Right hindlimb (tissue), 1 donor: ENCODE data around the gene PCGF5.
"Not testable (repeated sequence)": the region's sequence is repeated elsewhere in the genome, so short reads cannot be mapped to it uniquely, and the experiment has no call there.

Experiments used
- DNase-seq: peaks from one replicate; pipeline ENCODE4 v3.0.0-alpha.2; 2018

Gene PCGF5

DNA sequence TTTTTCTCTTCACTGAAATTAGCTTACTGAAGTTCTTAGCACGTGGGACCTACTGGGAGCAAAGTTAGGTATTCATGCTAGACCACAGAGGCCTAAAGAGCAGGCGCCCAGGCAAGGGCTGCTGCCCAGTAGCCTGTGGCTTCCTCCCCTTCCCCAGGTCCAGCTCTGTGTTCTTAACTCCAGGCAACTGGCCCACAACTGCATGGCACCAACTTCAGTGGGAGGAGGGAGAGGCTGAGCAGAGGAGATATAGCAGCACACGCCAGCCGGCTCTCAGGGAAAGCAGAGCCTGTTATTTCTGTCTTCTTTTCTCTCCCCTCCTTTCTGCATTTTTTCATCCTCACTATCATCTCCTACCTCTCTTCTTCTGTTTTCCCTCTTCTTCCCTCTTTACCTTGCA, 67.4 kb downstream of the PCGF5 start:
- DNase-seq = no peak

DNA sequence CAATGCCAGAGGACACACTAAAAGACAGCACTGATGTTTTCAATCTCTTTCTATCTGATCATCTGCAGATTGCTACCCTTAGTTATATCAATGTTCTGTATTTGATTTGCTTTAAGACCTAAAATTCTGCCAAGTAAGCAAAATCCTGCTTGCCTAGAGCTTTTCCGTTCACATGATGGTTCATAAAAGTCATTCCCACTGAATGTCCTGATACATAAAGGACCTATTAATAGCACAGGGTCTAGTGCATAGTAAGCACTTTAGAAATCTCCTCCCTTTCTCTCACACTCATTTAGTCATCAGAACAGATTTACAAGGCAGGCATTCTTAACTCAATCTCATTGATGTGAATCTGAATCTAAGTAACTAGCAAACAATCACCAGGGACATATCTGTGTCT, 68.8 kb downstream of the PCGF5 start:
- DNase-seq = no peak

GRCh38 chr10:91290607-91291006, 70.1 kb downstream of the PCGF5 start:
- DNase-seq = no peak

- DNase-seq = no peak
Observed at GRCh38 chr10:91294134-91294906, 73.9 kb downstream of the PCGF5 start.

- no peak for DNase-seq
Observed at GRCh38 chr10:91295346-91295745, 74.9 kb downstream of the PCGF5 start.

DNA sequence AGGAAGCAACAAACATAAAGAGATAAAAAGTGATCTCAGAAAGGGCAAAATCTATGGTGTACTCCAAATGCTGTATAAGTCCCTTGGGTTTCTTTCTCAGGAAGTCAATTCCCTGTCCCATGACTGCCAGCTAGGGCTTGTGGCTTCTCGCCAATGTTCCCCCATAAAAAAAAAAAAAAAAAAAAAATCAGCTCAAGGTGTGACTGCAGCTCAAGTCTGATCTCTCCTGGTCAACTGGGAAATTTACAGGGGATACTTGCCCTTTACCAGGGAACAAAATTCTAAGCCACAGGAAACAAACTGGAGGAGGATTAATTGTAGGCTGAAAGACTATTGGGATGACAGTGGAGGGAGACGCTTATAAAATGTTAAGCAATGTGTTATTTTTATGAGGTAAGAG, 76.0 kb downstream of the PCGF5 start:
- no peak for DNase-seq

DNA sequence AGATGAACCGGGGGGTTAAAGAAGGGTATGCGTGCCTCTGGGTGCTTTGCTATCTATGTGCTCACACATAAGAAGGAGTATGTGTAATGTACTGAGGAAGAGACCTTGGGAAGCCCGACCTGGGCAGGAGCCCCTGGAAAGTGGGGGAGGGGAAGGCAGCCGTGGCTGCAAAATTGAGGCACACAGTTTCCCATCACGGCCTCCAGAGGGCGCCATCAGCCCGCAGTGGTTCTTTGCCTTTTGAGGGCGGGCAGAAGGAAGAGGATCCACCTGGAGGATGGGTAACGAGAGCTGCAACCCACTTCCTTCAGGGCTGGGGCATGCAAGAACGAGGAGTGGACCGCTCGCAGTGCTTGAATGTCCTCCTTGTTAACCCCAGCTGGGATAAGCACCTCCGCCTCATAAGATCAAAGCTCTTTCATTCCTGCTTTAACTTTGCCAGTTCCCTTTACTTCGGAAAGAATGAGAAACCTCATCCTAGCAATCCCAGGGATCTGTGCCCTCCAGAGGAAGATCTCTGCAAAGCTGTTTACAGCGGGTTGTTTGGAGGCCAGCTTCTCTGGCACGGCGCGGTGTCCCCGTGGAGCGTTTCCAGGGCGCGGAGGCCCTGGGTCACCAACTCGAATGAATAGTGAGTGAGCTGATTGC, 77.9 kb downstream of the PCGF5 start:
- peak; percentile 83 for DNase-seq

DNA sequence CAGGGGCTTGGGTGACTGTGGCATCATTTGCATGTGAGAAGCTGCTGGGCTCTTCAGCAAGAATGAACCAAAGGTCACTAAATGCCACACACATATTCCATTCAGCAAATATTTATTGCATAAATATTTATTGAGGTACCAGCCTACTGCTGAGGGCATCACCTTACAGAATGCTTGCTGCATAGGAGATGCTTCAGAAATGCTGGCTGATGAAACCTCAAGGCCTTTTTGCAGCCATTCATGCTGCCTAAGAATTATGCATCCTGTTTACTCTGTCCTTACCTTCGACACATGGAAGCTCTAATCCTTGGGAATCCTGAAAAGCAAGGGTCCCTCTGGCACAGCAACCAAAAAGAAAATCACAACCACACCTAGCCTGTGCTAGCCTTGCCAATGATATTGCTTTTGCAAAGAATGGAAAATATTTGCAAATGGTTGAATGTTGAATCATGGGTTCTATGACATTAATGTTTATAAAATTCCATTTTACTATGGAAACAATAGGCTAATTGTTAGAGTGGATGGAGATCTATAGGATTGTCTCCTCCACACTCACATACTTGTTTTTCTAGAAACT, 79.6 kb downstream of the PCGF5 start:
- no peak for DNase-seq

- not testable (repeated sequence) for DNase-seq
Observed at GRCh38 chr10:91302946-91303345, 82.5 kb downstream of the PCGF5 start.

DNA sequence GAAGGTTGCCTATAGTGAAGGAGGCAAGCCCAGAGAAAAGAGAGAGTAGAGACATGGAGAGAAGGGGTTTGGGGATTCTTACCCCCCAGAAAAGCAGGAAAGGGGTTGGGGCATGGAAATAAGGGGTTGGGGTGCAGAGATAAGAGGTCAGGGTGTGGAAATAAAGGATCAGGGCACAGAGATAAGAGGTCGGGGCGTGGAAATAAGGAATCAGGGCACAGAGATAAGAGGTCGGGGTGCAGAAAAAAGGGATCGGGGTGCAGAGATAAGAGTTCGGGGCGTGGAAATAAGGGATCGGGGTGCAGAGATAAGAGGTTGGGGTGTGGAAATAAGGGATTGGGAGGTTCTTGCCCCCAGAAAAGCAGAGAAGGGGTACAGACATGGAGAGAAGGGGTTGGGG, 85.5 kb downstream of the PCGF5 start:
- DNase-seq = not testable (repeated sequence)

- DNase-seq = no peak
Observed at GRCh38 chr10:91307489-91307888, 87.0 kb downstream of the PCGF5 start.

GRCh38 chr10:91309711-91310110, 89.2 kb downstream of the PCGF5 start:
- no peak for DNase-seq

DNA sequence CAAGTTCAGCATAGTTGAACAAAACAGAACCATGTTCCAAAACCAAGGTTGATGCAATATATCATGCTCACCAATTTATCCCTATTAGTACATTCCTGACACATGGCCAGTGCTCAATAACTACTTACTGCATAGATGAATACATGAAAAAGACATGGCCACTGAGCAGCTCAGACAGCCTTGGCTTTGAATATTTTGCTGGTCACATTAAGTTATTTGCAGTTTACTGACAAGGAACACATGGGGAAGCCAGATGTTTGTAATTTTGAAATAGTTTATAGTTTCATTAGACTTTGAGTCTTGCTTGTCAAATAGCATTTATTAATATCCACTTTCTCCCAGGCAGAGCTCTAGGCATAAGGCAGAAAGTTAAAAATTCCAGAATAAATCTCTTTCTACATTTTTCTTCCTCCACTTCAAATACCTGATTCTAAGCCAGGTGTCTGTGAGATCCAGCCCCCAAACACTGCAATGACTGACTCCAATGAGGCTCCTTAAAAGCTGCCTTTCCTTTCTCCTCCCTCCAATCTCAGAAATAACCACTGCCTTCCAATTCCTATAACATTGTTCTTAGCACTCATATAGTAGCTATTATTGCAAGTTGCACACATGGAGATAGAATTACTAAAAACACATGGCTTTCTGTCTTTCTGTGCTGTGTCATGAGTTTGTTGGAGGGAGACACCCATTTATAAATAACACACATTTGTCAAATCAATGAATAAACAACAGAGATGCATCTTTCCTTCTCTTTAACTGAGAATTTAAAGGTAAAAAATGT, 91.3 kb downstream of the PCGF5 start:
- DNase-seq = no peak

- DNase-seq = no peak
Observed at GRCh38 chr10:91312382-91312733, 91.9 kb downstream of the PCGF5 start.

GRCh38 chr10:91313796-91314485, 93.5 kb downstream of the PCGF5 start:
- peak; percentile 38 for DNase-seq

DNA sequence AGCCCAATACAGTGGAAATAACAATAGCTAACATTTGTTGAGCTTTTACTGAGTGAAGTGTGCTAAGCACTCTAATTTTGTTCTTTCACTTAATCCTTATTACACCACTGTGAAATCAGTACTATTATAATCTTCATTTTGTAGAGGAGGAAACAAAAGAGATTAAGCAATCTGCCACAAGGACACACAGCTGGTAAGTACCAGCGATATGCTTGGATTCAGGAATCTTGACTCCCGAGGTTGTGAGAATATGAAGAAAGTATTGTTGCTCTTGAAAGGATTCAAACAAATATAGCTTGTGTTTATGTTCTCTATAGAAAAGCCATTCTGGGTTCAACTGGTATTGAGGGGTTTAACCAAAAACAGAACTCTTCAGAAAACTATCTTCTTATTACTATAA, 96.0 kb downstream of the PCGF5 start:
- DNase-seq = no peak

- no peak for DNase-seq
Observed at GRCh38 chr10:91317541-91317940, 97.1 kb downstream of the PCGF5 start.

GRCh38 chr10:91319336-91319735, 98.9 kb downstream of the PCGF5 start:
- no peak for DNase-seq

- not testable (repeated sequence) for DNase-seq
Observed at GRCh38 chr10:91323293-91323905, 102.9 kb downstream of the PCGF5 start.

- DNase-seq = no peak
Observed at GRCh38 chr10:91328320-91328984, 108.0 kb downstream of the PCGF5 start.
